Vagina (tissue), 2 donors: ENCODE data around the gene HJV. TPM values are rescaled to one million over a fixed set of nuclear protein-coding genes. Genes with fewer than 3 reads are reported as not detected.

Source experiments
- DNase-seq, 2 donors: peaks; one replicate each; pipeline ENCODE4 v3.0.0-alpha.2; 2017; ENCODE audit errors: extremely low spot score in 2 of 2
- H3K27ac ChIP-seq: fragments of 200-600 bp; sonication (generic); one replicate; pipeline ENCODE4 v1.5.1; 2019
- H3K27me3 ChIP-seq: fragments of 200-600 bp; sonication (generic); one replicate; pipeline ENCODE4 v1.5.1; 2019
- H3K36me3 ChIP-seq, 2 donors: fragments of 200-600 bp; sonication (generic); one replicate each; pipeline ENCODE4 v1.5.1; 2017 to 2019
- H3K4me1 ChIP-seq: fragments of 200-600 bp; sonication (generic); one replicate; pipeline ENCODE4 v1.5.1; 2019
- H3K4me3 ChIP-seq, 2 donors: fragments of 200-600 bp; sonication (generic); 1 replicate in 1 of 2; 2 replicates in 1 of 2; pipeline ENCODE4 v1.5.1; 2016 to 2019
- H3K9me3 ChIP-seq: fragments of 200-600 bp; sonication (generic); one replicate; pipeline ENCODE4 v1.5.1; 2019
- CTCF ChIP-seq, 3 experiments: fragments of 450-650 bp in 2 of 3; fragments of 200-600 bp in 1 of 3; sonication (generic) in 1 of 3; IDR thresholded peaks; one replicate each; pipeline ENCODE4 v1.5.1; 2017 to 2019; ENCODE audit warnings: antibody characterized with exemption in 3 of 3, mild to moderate bottlenecking in 2 of 3, moderate library complexity in 2 of 3
- POLR2A ChIP-seq, 2 donors: fragments of 450-650 bp; IDR thresholded peaks; one replicate each; pipeline ENCODE4 v1.6.1; 2017; ENCODE audit warnings: antibody characterized with exemption in 2 of 2, mild to moderate bottlenecking in 2 of 2, moderate library complexity in 2 of 2
- POLR2AphosphoS5 ChIP-seq, 2 donors: sonication (generic); formaldehyde crosslinking; IDR thresholded peaks; one replicate each; pipeline ENCODE4 v1.9.0; 2017; ENCODE audit warnings: antibody characterized with exemption in 2 of 2, mild to moderate bottlenecking in 2 of 2, low read depth in 1 of 2; ENCODE audit not compliant: insufficient read depth in 1 of 2
- intact Hi-C: fragments of 100-400 bp; cut with DNase I; formaldehyde crosslinking; loops from one replicate; pipeline ENCODE4 v1.15.1; 2023
- total RNA-seq: library from RNA; depleted of rRNA; stranded (reverse); fragments of >200 nt; gene quantifications from one replicate; pipeline ENCODE4 v1.2.3, GENCODE V29; 2016

The HJV gene
- total RNA-seq, 1 donor from 2014 or later, result not detected

- intact Hi-C loops, result no loop called here
- no peaks in the 10 kb centered on the region for H3K27me3 ChIP-seq
- peaks cover 19 to 40% of the 10 kb centered on the region in 2 donors for H3K36me3 ChIP-seq
- TF ChIP-seq CTCF (IDR thresholded peaks at IDR 0.05) (no peak), POLR2A (IDR thresholded peaks at IDR 0.05) (no peak), POLR2AphosphoS5 (IDR thresholded peaks at IDR 0.05; ENCODE audit: insufficient read depth in 1 of 2, low read depth in 1 of 2) (no peak)
- peak overlapping the region; percentile 96 for H3K27ac ChIP-seq
- H3K9me3 ChIP-seq, result no peaks in the 10 kb centered on the region
- H3K4me3 ChIP-seq, result peak overlapping the region; percentile 83 to 89
- DNase-seq, result no peak
- peaks cover 37% of the 10 kb centered on the region for H3K4me1 ChIP-seq
Observed at GRCh38 chr1:145993618-145994390, 27.7 kb downstream of the HJV start.

GRCh38 chr1:145992958-145993617 lies 28.4 kb downstream of the HJV start:
- TF ChIP-seq POLR2AphosphoS5 (IDR thresholded peaks at IDR 0.05; ENCODE audit: insufficient read depth in 1 of 2, low read depth in 1 of 2), result no peak
- no peak for TF ChIP-seq POLR2A (IDR thresholded peaks at IDR 0.05)
- TF ChIP-seq CTCF (IDR thresholded peaks at IDR 0.05), result no peak
- intact Hi-C loops, result no loop called here
- H3K27me3 ChIP-seq, result no peaks in the 10 kb centered on the region
- H3K4me1 ChIP-seq, result peaks cover 31% of the 10 kb centered on the region
- no peaks in the 10 kb centered on the region for H3K9me3 ChIP-seq
- peak overlapping the region; percentile 83 to 89 for H3K4me3 ChIP-seq
- H3K27ac ChIP-seq, result peak overlapping the region; percentile 96
- DNase-seq, result no peak
- H3K36me3 ChIP-seq, result peaks cover 19 to 40% of the 10 kb centered on the region in 2 donors

- Histone ChIP-seq H3K27ac (peak overlapping the region; percentile 96), H3K9me3 (no peaks in the 10 kb centered on the region), H3K27me3 (no peaks in the 10 kb centered on the region), H3K4me3 (peak overlapping the region; percentile 83 to 89), H3K36me3 (peaks cover 19 to 40% of the 10 kb centered on the region in 2 donors), H3K4me1 (peaks cover 27% of the 10 kb centered on the region)
- intact Hi-C loops, result no loop called here
- DNase-seq, result peak in 1 of 2 donors; percentile 76
- TF ChIP-seq POLR2AphosphoS5 (IDR thresholded peaks at IDR 0.05; ENCODE audit: insufficient read depth in 1 of 2, low read depth in 1 of 2) (no peak), POLR2A (IDR thresholded peaks at IDR 0.05) (peak in 1 of 2 donors; percentile 11)
Observed at GRCh38 chr1:145992502-145992936, 29.0 kb downstream of the HJV start.

GRCh38 chr1:145991735-145992412 lies 29.7 kb downstream of the HJV start:
- DNase-seq, result no peak
- TF ChIP-seq POLR2A (IDR thresholded peaks at IDR 0.05) (no peak), CTCF (IDR thresholded peaks at IDR 0.05) (no peak), POLR2AphosphoS5 (IDR thresholded peaks at IDR 0.05; ENCODE audit: insufficient read depth in 1 of 2, low read depth in 1 of 2) (no peak)
- H3K4me1 ChIP-seq, result peaks cover 23% of the 10 kb centered on the region
- no peaks in the 10 kb centered on the region for H3K9me3 ChIP-seq
- intact Hi-C loops, result no loop called here
- H3K27me3 ChIP-seq, result no peaks in the 10 kb centered on the region
- H3K4me3 ChIP-seq, result peak overlapping the region; percentile 83 to 89
- H3K27ac ChIP-seq, result peak overlapping the region; percentile 96
- peaks cover 19 to 40% of the 10 kb centered on the region in 2 donors for H3K36me3 ChIP-seq

- peak overlapping the region; percentile 96 for H3K27ac ChIP-seq
- TF ChIP-seq CTCF (IDR thresholded peaks at IDR 0.05), result peak in 1 of 3 experiments; percentile 18
- TF ChIP-seq POLR2AphosphoS5 (IDR thresholded peaks at IDR 0.05; ENCODE audit: insufficient read depth in 1 of 2, low read depth in 1 of 2), result peak; percentile 8
- TF ChIP-seq POLR2A (IDR thresholded peaks at IDR 0.05), result no peak
- intact Hi-C loops, result no loop called here
- no peak overlapping the region for H3K4me3 ChIP-seq
- H3K36me3 ChIP-seq, result peaks cover 19 to 34% of the 10 kb centered on the region in 2 donors
- H3K9me3 ChIP-seq, result no peaks in the 10 kb centered on the region
- H3K4me1 ChIP-seq, result peaks cover 34% of the 10 kb centered on the region
- DNase-seq, result peak in 1 of 2 donors; percentile 87
- no peaks in the 10 kb centered on the region for H3K27me3 ChIP-seq
Observed at GRCh38 chr1:145990249-145990855, 31.2 kb downstream of the HJV start.
